HL-60 (cell line): ENCODE data around the gene PALM.

Experiments
- CTCF ChIP-seq: IDR thresholded peaks from one replicate; pipeline ENCODE4 v1.5.1; 2011; ENCODE audit warnings: low read length, control low read depth, inconsistent platforms; ENCODE audit not compliant: insufficient read depth
- POLR2AphosphoS5 ChIP-seq: IDR thresholded peaks from 2 replicates; pipeline ENCODE4 v1.6.1; 2012; ENCODE audit warnings: low read depth
- SPI1 ChIP-seq: IDR thresholded peaks from 2 replicates; pipeline ENCODE4 v1.6.1; 2012; ENCODE audit warnings: low read depth, mild to moderate bottlenecking, borderline replicate concordance
- TF ChIP-seq, protein P1 (sequence below): IDR thresholded peaks from 2 replicates; pipeline ENCODE4 v1.6.1; 2012; ENCODE audit warnings: low read depth; ENCODE audit not compliant: insufficient replicate concordance

DNA sequence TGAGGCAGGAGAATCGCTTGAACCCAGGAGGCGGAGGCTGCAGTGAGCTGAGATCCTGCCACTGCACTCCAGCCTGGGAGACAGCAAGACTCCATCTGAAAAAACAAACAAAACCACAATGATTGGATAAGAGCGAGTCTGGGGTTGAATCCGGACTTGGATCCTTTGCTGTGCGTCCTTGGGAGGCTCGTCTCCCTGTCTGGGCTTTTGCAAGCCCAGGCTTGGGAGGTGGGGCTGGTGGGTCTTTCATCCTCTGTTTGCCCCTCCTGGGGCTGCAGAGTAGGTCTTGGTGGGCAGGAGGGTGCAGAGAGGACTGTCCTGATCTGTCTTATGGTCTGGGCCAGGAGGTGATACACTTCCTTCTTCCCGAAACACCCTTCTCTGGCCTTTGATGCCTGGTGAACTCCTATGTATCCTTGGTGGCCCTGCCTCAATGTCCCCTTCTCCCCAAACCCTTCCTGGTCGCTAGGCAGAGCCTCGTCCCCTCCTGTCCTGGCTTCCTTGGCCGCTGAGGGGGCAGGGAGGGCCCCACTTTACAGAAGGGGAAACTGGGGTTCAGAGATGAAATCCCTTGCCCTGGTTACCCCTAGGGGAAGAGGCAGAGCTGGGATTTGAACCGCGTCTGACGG lies 16.8 kb downstream of the PALM start:
- no peak for TF ChIP-seq POLR2AphosphoS5
- TF ChIP-seq CTCF: no peak
- TF ChIP-seq, protein P1, sequence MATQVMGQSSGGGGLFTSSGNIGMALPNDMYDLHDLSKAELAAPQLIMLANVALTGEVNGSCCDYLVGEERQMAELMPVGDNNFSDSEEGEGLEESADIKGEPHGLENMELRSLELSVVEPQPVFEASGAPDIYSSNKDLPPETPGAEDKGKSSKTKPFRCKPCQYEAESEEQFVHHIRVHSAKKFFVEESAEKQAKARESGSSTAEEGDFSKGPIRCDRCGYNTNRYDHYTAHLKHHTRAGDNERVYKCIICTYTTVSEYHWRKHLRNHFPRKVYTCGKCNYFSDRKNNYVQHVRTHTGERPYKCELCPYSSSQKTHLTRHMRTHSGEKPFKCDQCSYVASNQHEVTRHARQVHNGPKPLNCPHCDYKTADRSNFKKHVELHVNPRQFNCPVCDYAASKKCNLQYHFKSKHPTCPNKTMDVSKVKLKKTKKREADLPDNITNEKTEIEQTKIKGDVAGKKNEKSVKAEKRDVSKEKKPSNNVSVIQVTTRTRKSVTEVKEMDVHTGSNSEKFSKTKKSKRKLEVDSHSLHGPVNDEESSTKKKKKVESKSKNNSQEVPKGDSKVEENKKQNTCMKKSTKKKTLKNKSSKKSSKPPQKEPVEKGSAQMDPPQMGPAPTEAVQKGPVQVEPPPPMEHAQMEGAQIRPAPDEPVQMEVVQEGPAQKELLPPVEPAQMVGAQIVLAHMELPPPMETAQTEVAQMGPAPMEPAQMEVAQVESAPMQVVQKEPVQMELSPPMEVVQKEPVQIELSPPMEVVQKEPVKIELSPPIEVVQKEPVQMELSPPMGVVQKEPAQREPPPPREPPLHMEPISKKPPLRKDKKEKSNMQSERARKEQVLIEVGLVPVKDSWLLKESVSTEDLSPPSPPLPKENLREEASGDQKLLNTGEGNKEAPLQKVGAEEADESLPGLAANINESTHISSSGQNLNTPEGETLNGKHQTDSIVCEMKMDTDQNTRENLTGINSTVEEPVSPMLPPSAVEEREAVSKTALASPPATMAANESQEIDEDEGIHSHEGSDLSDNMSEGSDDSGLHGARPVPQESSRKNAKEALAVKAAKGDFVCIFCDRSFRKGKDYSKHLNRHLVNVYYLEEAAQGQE: no peak
- no peak for TF ChIP-seq SPI1
